DMS53 treated with DMSO at 0.1 percent for 48 hours (cell line): ENCODE data around the gene OTUB1.
"Not testable (repeated sequence)": the region's sequence is repeated elsewhere in the genome, so short reads cannot be mapped to it uniquely, and the experiment has no call there.

Experiments
- DNase-seq: peaks from one replicate; lab custom pipeline; 2025; ENCODE audit not compliant: unreplicated experiment; lab: John Stamatoyannopoulos, UW

OTUB1 gene

GRCh38 chr11:64042301-64042700 is 56.1 kb downstream of the OTUB1 start:
- no peak for DNase-seq

- no peak for DNase-seq
Observed at GRCh38 chr11:64043545-64043944, 57.3 kb downstream of the OTUB1 start.

GRCh38 chr11:64044730-64045393 is 58.6 kb downstream of the OTUB1 start:
- DNase-seq = no peak

GRCh38 chr11:64045700-64046099 is 59.5 kb downstream of the OTUB1 start:
- DNase-seq = no peak

- DNase-seq = not testable (repeated sequence)
Observed at GRCh38 chr11:64047373-64047772, 61.1 kb downstream of the OTUB1 start.
